CD14-positive monocyte (primary cell): ENCODE measurements around the gene PRSS35. TPM values are rescaled to one million over a fixed set of nuclear protein-coding genes. Genes with fewer than 3 reads are reported as not detected.
"Not testable (repeated sequence)": the region's sequence is repeated elsewhere in the genome, so short reads cannot be mapped to it uniquely, and the experiment has no call there.

Source experiments
- DNase-seq, 3 donors: peaks; one replicate each; pipeline ENCODE4 v3.0.0-alpha.2; 2011 to 2022
- H2AFZ ChIP-seq: 2 replicates; pipeline ENCODE4 v1.6.0; 2012; ENCODE audit warnings: mild to moderate bottlenecking, low read depth, low read length, inconsistent platforms; ENCODE audit not compliant: insufficient read depth, poor library complexity, severe bottlenecking
- H3K27ac ChIP-seq, 2 donors: 1 replicate in 1 of 2; 2 replicates in 1 of 2; pipeline ENCODE4 v1.5.1; 2012 to 2013; ENCODE audit warnings: low read length in 2 of 2, control low read depth in 1 of 2, inconsistent platforms in 1 of 2, low read depth in 1 of 2, mild to moderate bottlenecking in 1 of 2
- H3K27me3 ChIP-seq, 2 donors: one replicate each; pipeline versions ENCODE4 v1.6.0 to v1.6.1; 2011 to 2013; ENCODE audit warnings: low read length in 2 of 2; ENCODE audit not compliant: control insufficient read depth in 2 of 2, insufficient read depth in 2 of 2
- H3K36me3 ChIP-seq, 2 donors: replicated peaks in 1 of 2; 1 replicate in 1 of 2; 2 replicates in 1 of 2; pipeline versions ENCODE4 v1.5.1 to v1.6.1; 2012 to 2013; ENCODE audit warnings: low read length in 2 of 2, control low read depth in 1 of 2, inconsistent platforms in 1 of 2, mild to moderate bottlenecking in 1 of 2; ENCODE audit not compliant: insufficient read depth in 2 of 2, control insufficient read depth in 1 of 2
- H3K4me1 ChIP-seq, 2 donors: 1 replicate in 1 of 2; 2 replicates in 1 of 2; pipeline versions ENCODE4 v1.5.1 to v1.6.1; 2012 to 2013; ENCODE audit warnings: low read length in 2 of 2, control low read depth in 1 of 2, inconsistent platforms in 1 of 2, mild to moderate bottlenecking in 1 of 2, moderate library complexity in 1 of 2; ENCODE audit not compliant: insufficient read depth in 2 of 2, control insufficient read depth in 1 of 2
- H3K4me2 ChIP-seq: replicated peaks from 2 replicates; pipeline ENCODE3; 2012; ENCODE audit warnings: low read length, moderate library complexity, mild to moderate bottlenecking; ENCODE audit not compliant: poor library complexity, severe bottlenecking; ENCODE audit errors: extremely low read depth
- H3K4me3 ChIP-seq, 3 experiments: fragments of 200-600 bp in 1 of 3; sonication (generic) in 1 of 3; replicated peaks in 1 of 3; 1 replicate in 2 of 3; 2 replicates in 1 of 3; pipeline ENCODE4 v1.5.1; 2011 to 2013; ENCODE audit warnings: low read length in 3 of 3, mild to moderate bottlenecking in 3 of 3, control low read depth in 2 of 3, low read depth in 2 of 3, inconsistent platforms in 1 of 3, moderate library complexity in 1 of 3
- H3K79me2 ChIP-seq: 2 replicates; pipeline ENCODE4 v1.6.0; 2012; ENCODE audit warnings: mild to moderate bottlenecking, control low read depth, inconsistent platforms, low read length, moderate library complexity; ENCODE audit not compliant: insufficient read depth
- H3K9ac ChIP-seq: 2 replicates; pipeline ENCODE4 v1.6.0; 2017; ENCODE audit warnings: low read length, mild to moderate bottlenecking; ENCODE audit not compliant: insufficient read depth, poor library complexity, severe bottlenecking
- H3K9me3 ChIP-seq, 2 donors: replicated peaks in 1 of 2; 1 replicate in 1 of 2; 2 replicates in 1 of 2; pipeline versions ENCODE4 v1.5.1 to v1.6.1; 2012 to 2013; ENCODE audit warnings: low read length in 2 of 2, control low read depth in 1 of 2; ENCODE audit not compliant: control insufficient read depth in 1 of 2, insufficient read depth in 1 of 2
- H4K20me1 ChIP-seq: 2 replicates; pipeline ENCODE4 v1.6.0; 2012; ENCODE audit warnings: mild to moderate bottlenecking, low read length, control low read depth, moderate library complexity; ENCODE audit not compliant: insufficient read depth
- H3K27ac Mint-ChIP-seq, 7 donors: one replicate each; pipeline ENCODE4 v1.8.0; 2020; ENCODE audit warnings: mild to moderate bottlenecking in 7 of 7, mixed read lengths in 7 of 7, moderate library complexity in 6 of 7, inconsistent platforms in 2 of 7
- H3K27me3 Mint-ChIP-seq, 3 donors: one replicate each; pipeline ENCODE4 v1.8.0; 2021 to 2022; ENCODE audit warnings: low read depth in 3 of 3, mild to moderate bottlenecking in 3 of 3, mixed read lengths in 3 of 3, moderate library complexity in 3 of 3, inconsistent platforms in 1 of 3
- H3K36me3 Mint-ChIP-seq, 2 donors: one replicate each; pipeline ENCODE4 v1.8.0; 2020; ENCODE audit warnings: mixed read lengths in 2 of 2, inconsistent platforms in 1 of 2, mild to moderate bottlenecking in 1 of 2
- H3K4me1 Mint-ChIP-seq: one replicate; pipeline ENCODE4 v1.8.0; 2020; ENCODE audit warnings: mild to moderate bottlenecking, mixed read lengths
- H3K4me3 Mint-ChIP-seq, 2 donors: one replicate each; pipeline ENCODE4 v1.8.0; 2020; ENCODE audit warnings: mild to moderate bottlenecking in 2 of 2, mixed read lengths in 2 of 2, moderate library complexity in 1 of 2
- H3K9me3 Mint-ChIP-seq, 7 donors: one replicate each; pipeline ENCODE4 v1.8.0; 2020 to 2022; ENCODE audit warnings: mixed read lengths in 7 of 7, mild to moderate bottlenecking in 6 of 7, moderate library complexity in 6 of 7, inconsistent platforms in 2 of 7
- CTCF ChIP-seq: fragments of 200-600 bp; IDR thresholded peaks from one replicate; pipeline ENCODE4 v1.8.0; 2022; ENCODE audit warnings: antibody characterized with exemption, mild to moderate bottlenecking
- WGBS: methylation state at CpG from one replicate; pipeline ENCODE4 v1.1.5; 2013; ENCODE audit warnings: missing lambda C conversion rate; ENCODE audit not compliant: insufficient coverage; 5-methylcytosine and 5-hydroxymethylcytosine counted together
- intact Hi-C, 2 donors: fragments of 100-400 bp; cut with micrococcal nuclease; formaldehyde crosslinking; loops; one replicate each; pipeline versions ENCODE4 v1.15.0 to v1.15.1; 2023
- polyA plus RNA-seq, 3 donors: library from polyadenylated mRNA; depleted of rRNA in 1 of 3; unstranded in 2 of 3; stranded (reverse) in 1 of 3; fragments of 300-500 nt in 2 of 3; fragments of >200 nt in 1 of 3; fragmentation: Illumina TruSeq in 2 of 3; gene quantifications; 1 replicate in 2 of 3; 2 replicates in 1 of 3; pipeline ENCODE4 v1.2.3, GENCODE V29; 2012 to 2021

Gene PRSS35
- polyA plus RNA-seq, 3 donors, result not detected

DNA sequence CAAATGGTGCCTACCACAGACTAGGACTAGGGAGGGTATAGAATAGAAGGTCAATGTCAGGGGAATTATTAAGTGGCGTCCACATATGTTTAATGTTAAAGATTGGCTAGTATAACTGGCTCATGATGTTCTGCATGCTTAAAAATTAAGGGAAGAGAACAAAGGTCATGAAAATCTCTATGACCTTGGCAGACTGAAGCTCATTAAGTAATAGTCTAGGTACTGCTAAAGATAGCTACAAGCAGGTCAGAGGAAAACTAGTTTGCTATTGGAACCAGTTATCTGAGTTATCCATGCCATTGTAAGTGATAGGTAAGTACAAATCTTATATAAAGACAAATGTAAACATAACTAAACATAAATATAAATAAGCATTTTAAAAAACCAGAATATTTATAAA is 32.9 kb upstream of the PRSS35 start:
- no peaks in the 10 kb centered on the region for H3K36me3 ChIP-seq
- H3K27ac ChIP-seq, result no peak overlapping the region
- no peak overlapping the region for H3K4me2 ChIP-seq
- intact Hi-C loops, result no loop called here
- 90% methylated on average over 1 of the region's 1 CpG for WGBS
- Mint-ChIP-seq H3K4me1 (no peaks in the 10 kb centered on the region), H3K27ac (no peak overlapping the region), H3K36me3 (no peaks in the 10 kb centered on the region), H3K9me3 (peaks cover 0 to 12% (median 5%) of the 10 kb centered on the region in 7 donors), H3K27me3 (peaks cover 5 to 17% (median 14%) of the 10 kb centered on the region in 3 donors), H3K4me3 (no peak overlapping the region)
- no peaks in the 10 kb centered on the region for H3K9me3 ChIP-seq
- H3K4me3 ChIP-seq, result no peak overlapping the region
- H3K9ac ChIP-seq, result no peak overlapping the region
- H3K27me3 ChIP-seq, result peaks cover 0 to 5% of the 10 kb centered on the region in 2 donors
- no peak for TF ChIP-seq CTCF
- no peaks in the 10 kb centered on the region for H4K20me1 ChIP-seq
- H3K79me2 ChIP-seq, result no peaks in the 10 kb centered on the region
- DNase-seq, result no peak
- H3K4me1 ChIP-seq, result no peaks in the 10 kb centered on the region
- no peak overlapping the region for H2AFZ ChIP-seq

DNA sequence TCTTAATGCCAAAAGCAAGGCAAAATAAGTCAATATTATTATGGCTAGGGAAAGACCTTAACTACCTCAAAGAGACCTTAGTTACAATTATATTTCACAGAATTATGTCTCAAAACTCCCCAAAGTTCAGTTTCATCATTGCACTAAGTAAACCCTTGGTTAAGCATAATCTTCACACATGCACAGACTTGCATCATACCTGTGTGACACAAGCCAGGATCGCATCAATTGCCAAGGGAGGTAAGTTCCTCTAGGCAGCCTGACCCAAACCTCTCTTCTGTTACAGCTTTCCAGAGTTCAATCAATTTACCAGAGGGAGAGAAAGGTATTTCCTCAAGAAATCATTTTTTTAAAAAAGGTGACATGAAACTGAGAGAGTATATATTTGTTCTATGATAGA is 31.9 kb upstream of the PRSS35 start:
- Histone ChIP-seq H3K79me2 (no peaks in the 10 kb centered on the region), H3K27me3 (peaks cover 0 to 2% of the 10 kb centered on the region in 2 donors), H3K9ac (no peak overlapping the region), H3K27ac (no peak overlapping the region), H3K4me3 (no peak overlapping the region), H3K4me1 (no peaks in the 10 kb centered on the region), H3K4me2 (no peak overlapping the region), H4K20me1 (no peaks in the 10 kb centered on the region), H2AFZ (no peak overlapping the region), H3K9me3 (no peaks in the 10 kb centered on the region), H3K36me3 (no peaks in the 10 kb centered on the region)
- Mint-ChIP-seq H3K27me3 (peaks cover 3 to 17% (median 11%) of the 10 kb centered on the region in 3 donors), H3K9me3 (peaks cover 0 to 12% (median 5%) of the 10 kb centered on the region in 7 donors), H3K4me1 (no peaks in the 10 kb centered on the region), H3K36me3 (no peaks in the 10 kb centered on the region), H3K27ac (no peak overlapping the region), H3K4me3 (no peak overlapping the region)
- intact Hi-C loops, result no loop called here
- no CpG with 5 or more reads among the region's 1 CpG for WGBS
- no peak for TF ChIP-seq CTCF
- no peak for DNase-seq

DNA sequence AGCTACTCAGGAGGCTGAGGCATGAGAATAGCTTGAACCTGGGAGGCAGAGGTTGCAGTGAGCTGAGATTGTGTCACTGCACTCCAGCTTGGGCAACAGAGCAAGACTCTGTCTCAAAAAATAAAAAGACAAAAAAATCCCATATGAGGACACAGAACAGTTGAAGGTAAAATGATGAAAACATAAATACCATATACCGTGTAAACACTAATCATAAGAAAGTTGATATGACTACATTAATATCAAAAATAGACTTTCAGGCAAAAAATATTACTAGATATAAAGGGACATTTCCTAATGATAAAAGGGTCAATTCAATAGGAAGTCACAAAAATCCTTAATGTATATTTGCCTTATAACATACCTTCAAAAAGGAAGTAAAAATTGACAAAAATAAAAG is 30.4 kb upstream of the PRSS35 start:
- H3K79me2 ChIP-seq, H3K27ac Mint-ChIP-seq, H4K20me1 ChIP-seq, H3K4me2 ChIP-seq, DNase-seq, H3K4me3 ChIP-seq, H3K4me1 Mint-ChIP-seq, H3K27me3 ChIP-seq, H2AFZ ChIP-seq, H3K4me3 Mint-ChIP-seq, H3K4me1 ChIP-seq, H3K9me3 ChIP-seq, H3K36me3 ChIP-seq, H3K9ac ChIP-seq, H3K9me3 Mint-ChIP-seq, H3K36me3 Mint-ChIP-seq, intact Hi-C loops, H3K27ac ChIP-seq: not testable (repeated sequence)
- H3K27me3 Mint-ChIP-seq, result peaks cover 7 to 22% (median 13%) of the 10 kb centered on the region in 3 donors
- WGBS, result no CpG with 5 or more reads among the region's 1 CpG
